ENCODE data around the gene EHD1.

DNA sequence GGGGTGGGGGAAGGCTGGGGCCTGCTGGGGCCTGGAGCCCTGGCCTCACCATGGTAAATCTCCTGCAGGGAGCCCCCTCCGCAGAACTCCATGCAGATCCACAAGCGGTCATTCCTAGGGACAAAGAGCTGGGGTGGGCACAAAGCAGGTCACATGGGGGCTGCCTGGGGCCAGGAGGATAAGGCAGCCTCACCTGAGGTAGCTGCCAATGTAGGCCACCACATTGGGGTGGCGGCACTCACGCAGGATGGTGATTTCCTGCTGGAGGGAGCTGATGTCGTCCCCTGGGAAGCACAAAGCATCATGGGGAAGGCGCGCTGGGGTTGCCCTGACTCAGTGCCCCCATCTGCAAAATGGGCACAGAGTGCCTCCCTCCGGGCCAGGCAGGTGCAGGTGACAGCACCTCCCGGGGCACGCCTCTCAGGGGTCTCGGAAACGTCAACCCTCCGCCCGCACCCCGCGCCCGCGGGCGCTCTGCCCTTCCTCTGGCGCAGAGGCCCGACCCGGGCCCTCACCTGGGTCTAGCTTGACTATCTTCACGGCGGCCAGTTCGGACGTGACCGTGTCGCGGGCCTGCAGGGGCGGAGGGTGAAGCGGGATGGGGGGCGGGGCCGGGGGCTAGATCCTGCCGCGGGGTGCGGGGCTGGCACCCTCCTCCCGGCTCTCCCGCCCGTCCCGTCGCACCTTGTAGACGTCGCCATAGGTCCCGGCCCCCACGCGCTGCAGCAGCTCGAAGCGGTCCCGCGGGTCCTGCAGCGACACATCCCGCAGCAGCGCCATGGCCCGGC, 75.9 kb downstream of the EHD1 start:
- TF ChIP-seq EZH2phosphoT487 (IDR thresholded peaks at IDR 0.05; ENCODE audit: insufficient read depth, low read depth) (no peak), EZH2 (IDR thresholded peaks at IDR 0.05; ENCODE audit: insufficient read depth, poor library complexity, severe bottlenecking) (no peak)

Measured in GM23248 (cell line).